Left colon (tissue), 2 donors: ENCODE data around the gene ANKRD55. TPM values are rescaled to one million over a fixed set of nuclear protein-coding genes. Genes with fewer than 3 reads are reported as not detected.
"Not testable (repeated sequence)": the region's sequence is repeated elsewhere in the genome, so short reads cannot be mapped to it uniquely, and the experiment has no call there.

Source experiments
- ATAC-seq: fragments of 200-7000 bp; cut with Tn5 transposase; one replicate; pipeline ENCODE4 v1.9.1; 2020; ENCODE audit warnings: mild to moderate bottlenecking, moderate library complexity
- DNase-seq, 2 donors: peaks; one replicate each; pipeline ENCODE4 v3.0.0-alpha.2; 2020
- intact Hi-C, 2 donors: fragments of 100-400 bp; cut with DNase I in 1 of 2; cut with micrococcal nuclease in 1 of 2; formaldehyde crosslinking; loops; one replicate each; pipeline versions ENCODE4 v1.11.2 to v1.14.0; 2022; cut with DNase I, micrococcal nuclease
- total RNA-seq, 2 donors: library from RNA; stranded (reverse); fragmentation: NEBNext Ultra II Directional; extraction: Animal tissue kit (Norgen Biotek cat#: 25700); gene quantifications; one replicate each; pipeline ENCODE4 v1.2.1, GENCODE V29; 2021
- donor health status: DM: no; HTN: no; CAD: no.
- donor health status: DM: yes; HTN: yes; CAD: no.

Gene ANKRD55
- total RNA-seq, 2 donors from 2014 or later, result not detected

- intact Hi-C loops, DNase-seq, ATAC-seq: not testable (repeated sequence)
Measured at GRCh38 chr5:56257763-56258529, 24.8 kb upstream of the ANKRD55 start.

- intact Hi-C loops, result no loop called here
- DNase-seq, result no peak
- ATAC-seq, result no peak
Measured at GRCh38 chr5:56257010-56257409, 23.9 kb upstream of the ANKRD55 start.

- ATAC-seq (no peak), DNase-seq (no peak)
- intact Hi-C loops, result no loop called here
Measured at GRCh38 chr5:56255502-56255901, 22.4 kb upstream of the ANKRD55 start.

- intact Hi-C loops, result no loop called here
- DNase-seq (no peak), ATAC-seq (no peak)
Measured at GRCh38 chr5:56253924-56254323, 20.8 kb upstream of the ANKRD55 start.

- intact Hi-C loops, result no loop called here
Measured at GRCh38 chr5:56253126-56253525, 20.0 kb upstream of the ANKRD55 start.

GRCh38 chr5:56251918-56252553 is 18.9 kb upstream of the ANKRD55 start:
- intact Hi-C loops, result no loop called here
- ATAC-seq, result no peak
- DNase-seq, result no peak

More at GRCh38 chr5:56253126-56253525, 20.0 kb upstream of the ANKRD55 start:
- ATAC-seq (no peak), DNase-seq (no peak)

GRCh38 chr5:56251440-56251839 is 18.3 kb upstream of the ANKRD55 start:
- intact Hi-C loops, result no loop called here
- ATAC-seq, result no peak
- no peak for DNase-seq

GRCh38 chr5:56250011-56250410 is 16.9 kb upstream of the ANKRD55 start:
- DNase-seq (no peak), ATAC-seq (no peak)
- intact Hi-C loops, result no loop called here

GRCh38 chr5:56249085-56249484 is 16.0 kb upstream of the ANKRD55 start:
- intact Hi-C loops, ATAC-seq, DNase-seq: not testable (repeated sequence)

- no peak for DNase-seq
- intact Hi-C loops, result no loop called here
- no peak for ATAC-seq
Measured at GRCh38 chr5:56247592-56247991, 14.5 kb upstream of the ANKRD55 start.

GRCh38 chr5:56246769-56247168 is 13.6 kb upstream of the ANKRD55 start:
- no peak for ATAC-seq
- intact Hi-C loops, result no loop called here
- DNase-seq, result no peak

- DNase-seq (no peak), ATAC-seq (no peak)
- intact Hi-C loops, result no loop called here
Measured at GRCh38 chr5:56245481-56245880, 12.4 kb upstream of the ANKRD55 start.

GRCh38 chr5:56244627-56245026 is 11.5 kb upstream of the ANKRD55 start:
- intact Hi-C loops, result no loop called here
- ATAC-seq, result no peak
- DNase-seq, result no peak

GRCh38 chr5:56242271-56242670 is 9.1 kb upstream of the ANKRD55 start:
- ATAC-seq, intact Hi-C loops, DNase-seq: not testable (repeated sequence)

GRCh38 chr5:56232538-56232937 is 592 bp downstream of the ANKRD55 start:
- intact Hi-C loops, result no loop called here
- no peak for DNase-seq

GRCh38 chr5:56230576-56230975 is 2.6 kb downstream of the ANKRD55 start:
- intact Hi-C loops, result no loop called here
- ATAC-seq, result no peak
- no peak for DNase-seq

More at GRCh38 chr5:56232538-56232937, 592 bp downstream of the ANKRD55 start:
- no peak for ATAC-seq

GRCh38 chr5:56229111-56229510 is 4.0 kb downstream of the ANKRD55 start:
- DNase-seq, result no peak
- intact Hi-C loops, result no loop called here

GRCh38 chr5:56228631-56229030 is 4.5 kb downstream of the ANKRD55 start:
- ATAC-seq (no peak), DNase-seq (no peak)
- intact Hi-C loops, result no loop called here

More at GRCh38 chr5:56229111-56229510, 4.0 kb downstream of the ANKRD55 start:
- no peak for ATAC-seq

GRCh38 chr5:56227691-56228090 is 5.4 kb downstream of the ANKRD55 start:
- ATAC-seq (no peak), DNase-seq (no peak)
- intact Hi-C loops, result no loop called here

- intact Hi-C loops, ATAC-seq, DNase-seq: not testable (repeated sequence)
Measured at GRCh38 chr5:56223298-56223697, 9.8 kb downstream of the ANKRD55 start.
